Heart left ventricle (tissue), 13 donors: ENCODE data around the gene PLXNA1.

Experiments used
- POLR2A ChIP-seq, 2 donors: fragments of 450-650 bp; IDR thresholded peaks; one replicate each; pipeline ENCODE4 v1.6.1; 2017; ENCODE audit warnings: antibody characterized with exemption in 2 of 2, mild to moderate bottlenecking in 2 of 2, moderate library complexity in 2 of 2
- TF ChIP-seq, protein P1 (sequence below), 12 donors: fragments of 200-600 bp; sonication (generic) in 4 of 12; IDR thresholded peaks; one replicate each; pipeline versions ENCODE4 v1.5.0 to v1.8.0; 2018 to 2022; ENCODE audit warnings: antibody characterized with exemption in 12 of 12, mild to moderate bottlenecking in 5 of 12
- donor health status: ischemic (EF 13 %, LVEDD 7.1; RV severe dilation, severe dysfunction).
- donor health status: DM: no; HTN: yes; CAD: no.
- donor health status: DM: no; HTN: no; CAD: no.
- donor health status: ischemic (EF 25% LVEDD 6.9; RV normal size, moderate dysfunction).
- donor health status: ischemic (EF 25% LVEDD 5.7; RV mildly dilated, moderate dysfunction).
- donor health status: ischemic (EF 35%, LVEDD 5.7; RV mildly dilated, moderate dysfunction).
- donor health status: nonischemic (EF 11% LVEDD 7.7; RV severe dilation, severe dysfunction).
- donor health status: DM: yes; HTN: yes; CAD: no.
- donor health status: PGD.
- donor health status: ischemic (EF 29% LVEDD 5.4; RV normal size, mild dysfunction).
- donor health status: nonischemic (EF 23%, LVEDD 6.1; RV moderate dilation, normal function).

DNA sequence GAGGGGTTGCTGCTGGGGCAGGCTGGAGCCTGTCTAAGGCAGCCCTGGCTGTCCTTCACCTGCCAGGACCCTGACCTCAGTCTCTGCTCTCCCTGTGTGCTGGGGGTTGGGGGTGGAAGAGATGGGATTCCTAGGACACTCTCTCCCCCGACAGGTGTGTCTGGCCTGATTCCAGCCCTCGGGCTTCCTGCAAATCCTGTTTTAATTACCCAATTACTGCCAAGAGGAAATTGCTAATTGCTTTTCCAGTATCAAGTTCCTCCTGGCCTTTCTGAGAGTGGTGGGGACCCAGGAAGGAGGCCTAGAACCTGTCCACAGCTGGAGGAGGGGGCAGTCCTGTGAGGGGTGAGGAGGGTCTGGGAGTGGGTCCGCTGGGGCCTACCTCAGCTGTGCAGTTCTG is 15.8 kb downstream of the PLXNA1 start:
- TF ChIP-seq, protein P1, sequence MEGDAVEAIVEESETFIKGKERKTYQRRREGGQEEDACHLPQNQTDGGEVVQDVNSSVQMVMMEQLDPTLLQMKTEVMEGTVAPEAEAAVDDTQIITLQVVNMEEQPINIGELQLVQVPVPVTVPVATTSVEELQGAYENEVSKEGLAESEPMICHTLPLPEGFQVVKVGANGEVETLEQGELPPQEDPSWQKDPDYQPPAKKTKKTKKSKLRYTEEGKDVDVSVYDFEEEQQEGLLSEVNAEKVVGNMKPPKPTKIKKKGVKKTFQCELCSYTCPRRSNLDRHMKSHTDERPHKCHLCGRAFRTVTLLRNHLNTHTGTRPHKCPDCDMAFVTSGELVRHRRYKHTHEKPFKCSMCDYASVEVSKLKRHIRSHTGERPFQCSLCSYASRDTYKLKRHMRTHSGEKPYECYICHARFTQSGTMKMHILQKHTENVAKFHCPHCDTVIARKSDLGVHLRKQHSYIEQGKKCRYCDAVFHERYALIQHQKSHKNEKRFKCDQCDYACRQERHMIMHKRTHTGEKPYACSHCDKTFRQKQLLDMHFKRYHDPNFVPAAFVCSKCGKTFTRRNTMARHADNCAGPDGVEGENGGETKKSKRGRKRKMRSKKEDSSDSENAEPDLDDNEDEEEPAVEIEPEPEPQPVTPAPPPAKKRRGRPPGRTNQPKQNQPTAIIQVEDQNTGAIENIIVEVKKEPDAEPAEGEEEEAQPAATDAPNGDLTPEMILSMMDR (IDR thresholded peaks at IDR 0.05), result no peak
- no peak for TF ChIP-seq POLR2A (IDR thresholded peaks at IDR 0.05)
